Stimulated activated CD4-positive, alpha-beta T cell treated with anti-CD3 and anti-CD28 coated beads, Interleukin-2, amount 100 ng/mL, for 4 hours (primary cell): ENCODE data around the gene PIWIL1.

Source experiments
- DNase-seq: peaks from one replicate; pipeline ENCODE4 v3.0.0-alpha.2; 2020; ENCODE audit warnings: low read depth

The PIWIL1 gene

GRCh38 chr12:130374083-130374482 lies 36.4 kb downstream of the PIWIL1 start:
- no peak for DNase-seq

- no peak for DNase-seq
Observed at GRCh38 chr12:130375296-130376287, 37.9 kb downstream of the PIWIL1 start.

- no peak for DNase-seq
Observed at GRCh38 chr12:130382818-130383217, 45.1 kb downstream of the PIWIL1 start.

GRCh38 chr12:130384234-130384633 lies 46.5 kb downstream of the PIWIL1 start:
- no peak for DNase-seq

- DNase-seq = no peak
Observed at GRCh38 chr12:130385193-130385592, 47.5 kb downstream of the PIWIL1 start.

GRCh38 chr12:130391186-130391585 lies 53.5 kb downstream of the PIWIL1 start:
- no peak for DNase-seq

- no peak for DNase-seq
Observed at GRCh38 chr12:130394906-130395305, 57.2 kb downstream of the PIWIL1 start.

- DNase-seq = no peak
Observed at GRCh38 chr12:130396667-130397066, 59.0 kb downstream of the PIWIL1 start.

GRCh38 chr12:130398100-130398848 lies 60.6 kb downstream of the PIWIL1 start:
- no peak for DNase-seq

- no peak for DNase-seq
Observed at GRCh38 chr12:130401703-130402102, 64.0 kb downstream of the PIWIL1 start.

GRCh38 chr12:130405332-130405731 lies 67.6 kb downstream of the PIWIL1 start:
- no peak for DNase-seq

- no peak for DNase-seq
Observed at GRCh38 chr12:130412384-130412783, 74.7 kb downstream of the PIWIL1 start.

GRCh38 chr12:130413909-130414308 lies 76.2 kb downstream of the PIWIL1 start:
- no peak for DNase-seq

GRCh38 chr12:130414381-130414780 lies 76.7 kb downstream of the PIWIL1 start:
- DNase-seq = no peak

- DNase-seq = no peak
Observed at GRCh38 chr12:130418251-130418650, 80.6 kb downstream of the PIWIL1 start.

- DNase-seq = no peak
Observed at GRCh38 chr12:130419116-130419515, 81.4 kb downstream of the PIWIL1 start.

GRCh38 chr12:130420071-130420470 lies 82.4 kb downstream of the PIWIL1 start:
- DNase-seq = no peak

GRCh38 chr12:130421896-130422295 lies 84.2 kb downstream of the PIWIL1 start:
- no peak for DNase-seq
